ENCODE measurements around the gene CRELD1.

CRELD1 gene

GRCh38 chr3:9970020-9970652 is 36.5 kb downstream of the CRELD1 start:
- Histone ChIP-seq H3K9me3 (ENCODE audit: low read length) (no peaks in the 10 kb centered on the region), H3K79me2 (ENCODE audit: insufficient read depth, low read length) (no peaks in the 10 kb centered on the region), H3K9ac (ENCODE audit: low read length) (no peak overlapping the region), H4K20me1 (ENCODE audit: insufficient read depth, low read length) (no peaks in the 10 kb centered on the region), H3K36me3 (ENCODE audit: insufficient read depth, low read length) (peaks cover 80% of the 10 kb centered on the region), H3K27ac (ENCODE audit: low read depth, low read length, poor library complexity, severe bottlenecking) (no peak overlapping the region), H3K27me3 (ENCODE audit: insufficient read depth, low read length) (no peaks in the 10 kb centered on the region), H2AFZ (ENCODE audit: low read length) (no peak overlapping the region), H3K9me2 (ENCODE audit: low read depth, low read length) (no peaks in the 10 kb centered on the region), H3K4me1 (ENCODE audit: insufficient read depth, low read length, severe bottlenecking) (no peaks in the 10 kb centered on the region), H3K4me3 (ENCODE audit: low read depth, low read length, poor library complexity, severe bottlenecking) (no peak overlapping the region), H3K4me2 (ENCODE audit: low read length) (no peak overlapping the region), H3F3A (ENCODE audit: insufficient read depth, low read length) (no peaks in the 10 kb centered on the region)
- TF ChIP-seq CTCF (IDR thresholded peaks at IDR 0.05; ENCODE audit: low read length) (no peak), EZH2 (IDR thresholded peaks at IDR 0.05; ENCODE audit: borderline replicate concordance, low read length) (no peak)

GRCh38 chr3:9976721-9977709 is 43.4 kb downstream of the CRELD1 start:
- no peak for TF ChIP-seq EZH2 (IDR thresholded peaks at IDR 0.05; ENCODE audit: borderline replicate concordance, low read length)
- TF ChIP-seq CTCF (IDR thresholded peaks at IDR 0.05; ENCODE audit: low read length) = no peak
- H3K9me3 ChIP-seq (ENCODE audit: low read length) = no peaks in the 10 kb centered on the region
- 0 out of 2 replicates have a peak, but pooled peaks cover 4% of the 10 kb centered on the region for H3K79me2 ChIP-seq (ENCODE audit: insufficient read depth, low read length)
- H3K27me3 ChIP-seq (ENCODE audit: insufficient read depth, low read length) = no peaks in the 10 kb centered on the region
- no peaks in the 10 kb centered on the region for H4K20me1 ChIP-seq (ENCODE audit: insufficient read depth, low read length)
- H3K4me1 ChIP-seq (ENCODE audit: insufficient read depth, low read length, severe bottlenecking) = no peaks in the 10 kb centered on the region
- H3F3A ChIP-seq (ENCODE audit: insufficient read depth, low read length) = no peaks in the 10 kb centered on the region
- no peak overlapping the region for H2AFZ ChIP-seq (ENCODE audit: low read length)
- no peaks in the 10 kb centered on the region for H3K9me2 ChIP-seq (ENCODE audit: low read depth, low read length)
- peaks cover 57% of the 10 kb centered on the region for H3K36me3 ChIP-seq (ENCODE audit: insufficient read depth, low read length)
- no peak overlapping the region for H3K27ac ChIP-seq (ENCODE audit: low read depth, low read length, poor library complexity, severe bottlenecking)
- H3K9ac ChIP-seq (ENCODE audit: low read length) = no peak overlapping the region
- H3K4me3 ChIP-seq (ENCODE audit: low read depth, low read length, poor library complexity, severe bottlenecking) = no peak overlapping the region
- no peak overlapping the region for H3K4me2 ChIP-seq (ENCODE audit: low read length)

- Histone ChIP-seq H3K9me2 (ENCODE audit: low read depth, low read length) (no peaks in the 10 kb centered on the region), H3K4me1 (ENCODE audit: insufficient read depth, low read length, severe bottlenecking) (no peaks in the 10 kb centered on the region), H3K36me3 (ENCODE audit: insufficient read depth, low read length) (peaks cover 41% of the 10 kb centered on the region), H3K9me3 (ENCODE audit: low read length) (no peaks in the 10 kb centered on the region), H3K9ac (ENCODE audit: low read length) (no peak overlapping the region), H3K4me2 (ENCODE audit: low read length) (no peak overlapping the region), H3K27me3 (ENCODE audit: insufficient read depth, low read length) (no peaks in the 10 kb centered on the region), H3K79me2 (ENCODE audit: insufficient read depth, low read length) (0 out of 2 replicates have a peak, but pooled peaks cover 4% of the 10 kb centered on the region), H3K27ac (ENCODE audit: low read depth, low read length, poor library complexity, severe bottlenecking) (no peak overlapping the region), H2AFZ (ENCODE audit: low read length) (no peak overlapping the region), H4K20me1 (ENCODE audit: insufficient read depth, low read length) (no peaks in the 10 kb centered on the region), H3F3A (ENCODE audit: insufficient read depth, low read length) (no peaks in the 10 kb centered on the region), H3K4me3 (ENCODE audit: low read depth, low read length, poor library complexity, severe bottlenecking) (no peak overlapping the region)
- TF ChIP-seq CTCF (IDR thresholded peaks at IDR 0.05; ENCODE audit: low read length) = no peak
- TF ChIP-seq EZH2 (IDR thresholded peaks at IDR 0.05; ENCODE audit: borderline replicate concordance, low read length) = no peak
Observed at GRCh38 chr3:9978710-9979305, 45.2 kb downstream of the CRELD1 start.
